GM12878 (cell line): Measurements from ENCODE around the gene MKRN1. TPM values are rescaled to one million over a fixed set of nuclear protein-coding genes. Genes with fewer than 3 reads are reported as not detected.
"Not testable (repeated sequence)": the region's sequence is repeated elsewhere in the genome, so short reads cannot be mapped to it uniquely, and the experiment has no call there.

Source experiments
- ATAC-seq: fragments of 200-7000 bp; cut with Tn5 transposase; 3 replicates; pipeline ENCODE4 v1.9.1; 2020; ENCODE audit warnings: mild to moderate bottlenecking, moderate library complexity
- BruUV-seq: library from RNA; stranded (reverse); fragments of 400-500 nt; replicated peaks from 2 replicates; lab custom pipeline; 2021; lab: Mats Ljungman, UMichigan
- CTCF ChIA-PET: fragments of 300-600 bp; sonication (Branson Sonifier 250); formaldehyde crosslinking; extraction: SDS; loops from one replicate; lab custom pipeline; 2021; ENCODE audit warnings: inconsistent platforms; lab: Yijun Ruan, JAX
- POLR2A ChIA-PET: fragments of 350-600 bp; formaldehyde crosslinking; extraction: SDS; loops from one replicate; lab custom pipeline; 2021; ENCODE audit warnings: inconsistent platforms; lab: Charles Lee
- RAD21 ChIA-PET: fragments of 300-600 bp; sonication (Branson Sonifier 250); formaldehyde crosslinking; loops from one replicate; lab custom pipeline; 2023; ENCODE audit warnings: antibody characterized with exemption; ENCODE audit not compliant: unreplicated experiment; lab: Charles Lee
- SMC1A ChIA-PET: fragments of 300-600 bp; sonication (Branson Sonifier 250); formaldehyde crosslinking; loops from one replicate; lab custom pipeline; 2023; ENCODE audit not compliant: unreplicated experiment, uncharacterized antibody; lab: Charles Lee
- DNase-seq: peaks from one replicate; pipeline ENCODE4 v3.0.0-alpha.2; 2011; ENCODE audit warnings: low read depth, low spot score
- FAIRE-seq: peaks from 3 replicates; lab custom pipeline; 2011; peaks lifted over from hg19 to GRCh38; lab: Jason Lieb, UNC
- H2AFZ ChIP-seq: 2 replicates; pipeline ENCODE4 v1.6.0; 2011; ENCODE audit warnings: low read depth, low read length, control low read depth; ENCODE audit not compliant: control insufficient read depth
- H3K27ac ChIP-seq: 2 replicates; pipeline ENCODE4 v1.5.1; 2011; ENCODE audit warnings: control low read depth; ENCODE audit not compliant: control insufficient read depth, insufficient read depth
- H3K27me3 ChIP-seq, 2 experiments: replicated peaks in 1 of 2; 2 replicates each; pipeline versions ENCODE4 v1.6.0 to v1.6.1; 2011; ENCODE audit warnings: low read length in 1 of 2; ENCODE audit not compliant: control insufficient read depth in 2 of 2, insufficient read depth in 2 of 2
- H3K36me3 ChIP-seq, 2 experiments: 2 replicates each; pipeline ENCODE4 v1.5.1; 2011; ENCODE audit warnings: low read length in 1 of 2; ENCODE audit not compliant: control insufficient read depth in 2 of 2, insufficient read depth in 2 of 2
- H3K4me1 ChIP-seq: 2 replicates; pipeline ENCODE4 v1.6.1; 2011; ENCODE audit warnings: mild to moderate bottlenecking, low read length, moderate library complexity, mixed read lengths; ENCODE audit not compliant: control insufficient read depth, insufficient read depth
- H3K4me2 ChIP-seq: 2 replicates; pipeline ENCODE4 v1.6.0; 2011; ENCODE audit warnings: control low read depth; ENCODE audit not compliant: control insufficient read depth, insufficient read depth
- H3K4me3 ChIP-seq: fragments of 200-600 bp; sonication (generic); 2 replicates; pipeline ENCODE4 v1.5.1; 2016
- H3K79me2 ChIP-seq: 2 replicates; pipeline ENCODE4 v1.6.0; 2011; ENCODE audit warnings: low read length; ENCODE audit not compliant: control insufficient read depth, insufficient read depth
- H3K9ac ChIP-seq: 2 replicates; pipeline ENCODE4 v1.8.0; 2011; ENCODE audit warnings: low read length, control low read depth, mixed read lengths; ENCODE audit not compliant: control insufficient read depth, insufficient read depth
- H3K9me3 ChIP-seq: replicated peaks from 3 replicates; pipeline ENCODE4 v1.5.1; 2011; ENCODE audit warnings: mild to moderate bottlenecking, low read length; ENCODE audit not compliant: control insufficient read depth, insufficient read depth
- H4K20me1 ChIP-seq: 2 replicates; pipeline ENCODE4 v1.6.0; 2011; ENCODE audit not compliant: control insufficient read depth, insufficient read depth
- CHD1 ChIP-seq: IDR thresholded peaks from 2 replicates; pipeline ENCODE4 v1.6.1; 2012; ENCODE audit warnings: low read depth, low read length, improper control_type of control experiment
- PAX8 ChIP-seq: fragments of 450-650 bp; IDR thresholded peaks from 2 replicates; pipeline ENCODE4 v1.6.1; 2017; ENCODE audit warnings: mild to moderate bottlenecking, moderate library complexity
- ZNF207 ChIP-seq: fragments of 450-650 bp; IDR thresholded peaks from 2 replicates; pipeline ENCODE4 v1.6.1; 2014; ENCODE audit warnings: antibody characterized with exemption, mild to moderate bottlenecking, borderline replicate concordance
- ZNF592 ChIP-seq: fragments of 450-650 bp; IDR thresholded peaks from 2 replicates; pipeline ENCODE4 v1.6.1; 2017; ENCODE audit warnings: mild to moderate bottlenecking, moderate library complexity
- WGBS: methylation state at CpG from one replicate; pipeline ENCODE4 v1.1.6; 2016; ENCODE audit warnings: low lambda C conversion rate; ENCODE audit not compliant: insufficient replicate concordance, insufficient coverage; ENCODE audit errors: missing lambda C conversion rate; 5-methylcytosine and 5-hydroxymethylcytosine counted together
- in situ Hi-C: fragments of 300-500 bp; cut with MboI; formaldehyde crosslinking; loops from 9 replicates; pipeline ENCODE4 v1.14.3; 2018; ENCODE audit warnings: mixed read lengths
- intact Hi-C: fragments of 100-400 bp; cut with micrococcal nuclease; formaldehyde crosslinking; loops from one replicate; pipeline ENCODE4 v1.14.2; 2022; ENCODE audit not compliant: unreplicated experiment
- polyA plus RNA-seq, 11 experiments: library from polyadenylated mRNA; depleted of rRNA in 4 of 11; unstranded in 6 of 11; stranded (reverse) in 5 of 11; fragments of >200 nt; fragmentation: Nextera tagmentation in 4 of 11; fragmentation: Illumina TruSeq in 1 of 11; extraction: Ambion mirVana in 4 of 11; extraction: Trizol in 1 of 11; gene quantifications; 1 replicate in 1 of 11; 2 replicates in 10 of 11; pipeline versions ENCODE4 v1.2.1 to v1.2.3, GENCODE V29; 2011 to 2016; ENCODE audit warnings: inconsistent platforms in 2 of 11, missing spikeins in 2 of 11, low read depth in 1 of 11
- total RNA-seq, 4 experiments: library from RNA; depleted of rRNA in 3 of 4; stranded (reverse); fragments of >200 nt in 3 of 4; fragmentation: Illumina TruSeq in 1 of 4; extraction: Trizol in 1 of 4; gene quantifications; 2 replicates each; pipeline versions ENCODE4 v1.2.1 to v1.2.3, GENCODE V29; 2013 to 2021

MKRN1 gene
- total and polyA plus RNA-seq, 10 of the 15 experiments (the other 5 are each of a cell fraction or from before 2014, with no cell fraction given), result 19.1 to 61.3 (median 50.6) TPM

GRCh38 chr7:140416560-140416959 lies 62.7 kb downstream of the MKRN1 start:
- no peak for ATAC-seq
- Histone ChIP-seq H3K9ac (no peak overlapping the region), H3K4me3 (no peak overlapping the region), H4K20me1 (no peaks in the 10 kb centered on the region), H3K4me1 (no peaks in the 10 kb centered on the region), H3K79me2 (no peaks in the 10 kb centered on the region), H3K9me3 (no peaks in the 10 kb centered on the region), H3K36me3 (no peaks in the 10 kb centered on the region), H3K27ac (no peak overlapping the region), H3K4me2 (no peak overlapping the region), H3K27me3 (no peaks in the 10 kb centered on the region; a peak in 1 of 4 replicates), H2AFZ (no peak overlapping the region)
- ChIA-PET CTCF (no interaction called here), RAD21 (no interaction called here), SMC1A (interaction anchor here (0.7 to 0.9 kb wide), 2 partner anchors 94 to 340 kb away, joined by 3 to 4 read pairs; no protein-coding TSS in a partner anchor), POLR2A (interaction anchor here (0.7 kb wide), 1 partner anchor 1366 kb away, joined by 4 read pairs; no protein-coding TSS in a partner anchor)
- intact Hi-C loops (no loop called here), in situ Hi-C loops (no loop called here)
- WGBS, result 57% methylated on average over 8 of the region's 8 CpGs
- no TSS peak for BruUV-seq
- DNase-seq, result no peak
- no peak for TF ChIP-seq ZNF592
- no peak for TF ChIP-seq ZNF207
- TF ChIP-seq PAX8, result no peak
- TF ChIP-seq CHD1, result no peak
- no peak for FAIRE-seq

GRCh38 chr7:140415816-140416215 lies 63.5 kb downstream of the MKRN1 start:
- ChIA-PET RAD21 (interaction anchor here (0.6 kb wide), 1 partner anchor 18 kb away, joined by 4 read pairs; no protein-coding TSS in a partner anchor), SMC1A (interaction anchor here (0.9 kb wide), 1 partner anchor 94 kb away, joined by 3 read pairs; no protein-coding TSS in a partner anchor)
- H3K36me3 ChIP-seq, ATAC-seq, H3K27me3 ChIP-seq, H3K79me2 ChIP-seq, H3K27ac ChIP-seq, FAIRE-seq, H3K9me3 ChIP-seq, CTCF ChIA-PET, H3K4me2 ChIP-seq, POLR2A ChIA-PET, DNase-seq, H4K20me1 ChIP-seq, BruUV-seq, intact Hi-C loops, H3K4me3 ChIP-seq, in situ Hi-C loops, H3K4me1 ChIP-seq, H3K9ac ChIP-seq, H2AFZ ChIP-seq: not testable (repeated sequence)
- 55% methylated on average over 9 of the region's 9 CpGs for WGBS
